HepG2 (cell line): ENCODE data around the gene SERPINF2. TPM values are rescaled to one million over a fixed set of nuclear protein-coding genes. Genes with fewer than 3 reads are reported as not detected.
A peak's percentile ranks its signal among the peaks of the same experiment; 100 is the strongest.

Experiments used
- CENPX ChIP-seq: sonication (generic); formaldehyde crosslinking; IDR thresholded peaks from 2 replicates; pipeline ENCODE4 v1.9.0; 2021; ENCODE audit warnings: mild to moderate bottlenecking, missing genetic modification reagents, moderate library complexity
- CREB1 ChIP-seq, 2 experiments: fragments of 450-650 bp in 1 of 2; IDR thresholded peaks; 2 replicates each; pipeline ENCODE4 v1.6.1; 2016 to 2017; ENCODE audit warnings: control low read depth in 1 of 2, mild to moderate bottlenecking in 1 of 2, missing compliant biosample characterization in 1 of 2, missing genetic modification characterization in 1 of 2
- GTF3A ChIP-seq: sonication (generic); formaldehyde crosslinking; conservative IDR thresholded peaks from 2 replicates; pipeline ENCODE4 v1.4.0; 2020; ENCODE audit warnings: mild to moderate bottlenecking, missing genetic modification reagents
- HMGA1 ChIP-seq: sonication (generic); formaldehyde crosslinking; conservative IDR thresholded peaks from 2 replicates; pipeline ENCODE4 v1.4.0; 2020; ENCODE audit warnings: missing genetic modification reagents
- LCORL ChIP-seq, 2 experiments: fragments of 450-650 bp in 1 of 2; sonication (generic) in 1 of 2; formaldehyde crosslinking in 1 of 2; IDR thresholded peaks; 2 replicates each; pipeline versions ENCODE4 v1.5.0 to v1.6.1; 2017 to 2020; ENCODE audit warnings: antibody characterized with exemption in 1 of 2, missing genetic modification reagents in 1 of 2
- NKX3-1 ChIP-seq: sonication (generic); formaldehyde crosslinking; IDR thresholded peaks from 2 replicates; pipeline ENCODE4 v1.5.0; 2020; ENCODE audit warnings: missing genetic modification reagents
- NR2C2 ChIP-seq: sonication (generic); formaldehyde crosslinking; IDR thresholded peaks from 2 replicates; pipeline ENCODE4 v1.4.0; 2020; ENCODE audit warnings: missing genetic modification reagents, mild to moderate bottlenecking, moderate library complexity, borderline replicate concordance
- PAF1 ChIP-seq: IDR thresholded peaks from 2 replicates; pipeline ENCODE4 v1.6.1; 2016; ENCODE audit warnings: missing genetic modification reagents, missing compliant biosample characterization
- RARG ChIP-seq: sonication (generic); formaldehyde crosslinking; IDR thresholded peaks from 2 replicates; pipeline ENCODE4 v1.4.0; 2020; ENCODE audit warnings: low read depth, mild to moderate bottlenecking, missing genetic modification reagents
- ZFP36L1 ChIP-seq: sonication (generic); formaldehyde crosslinking; IDR thresholded peaks from 2 replicates; pipeline ENCODE4 v1.8.0; 2022; ENCODE audit warnings: mild to moderate bottlenecking, missing genetic modification reagents, moderate library complexity
- polyA plus RNA-seq, 8 experiments: library from polyadenylated mRNA; depleted of rRNA in 3 of 8; stranded (reverse) in 7 of 8; unstranded in 1 of 8; fragments of >200 nt; fragmentation: Illumina TruSeq in 4 of 8; extraction: Trizol in 4 of 8; gene quantifications; 2 replicates each; pipeline versions ENCODE4 v1.2.1 to v1.2.3, GENCODE V29; 2011 to 2016; ENCODE audit warnings: low read depth in 4 of 8, missing spikeins in 1 of 8, mixed read lengths in 1 of 8; ENCODE audit not compliant: insufficient read depth in 1 of 8
- total RNA-seq, 5 experiments: library from RNA; depleted of rRNA; stranded (reverse); fragments of >200 nt; fragmentation: Illumina TruSeq; extraction: Trizol; gene quantifications; 2 replicates each; pipeline ENCODE4 v1.2.3, GENCODE V29; 2016; ENCODE audit warnings: low read depth in 1 of 5
- TF ChIP-seq, protein P1 (sequence below): sonication (generic); formaldehyde crosslinking; IDR thresholded peaks from 2 replicates; pipeline ENCODE4 v1.4.0; 2020; ENCODE audit warnings: missing genetic modification reagents
- TF ChIP-seq, protein P2 (sequence below): sonication (generic); formaldehyde crosslinking; IDR thresholded peaks from 2 replicates; pipeline ENCODE4 v1.4.0; 2020; ENCODE audit warnings: mild to moderate bottlenecking, missing genetic modification reagents
- TF ChIP-seq, protein P3 (sequence below): sonication (generic); formaldehyde crosslinking; IDR thresholded peaks from 2 replicates; pipeline ENCODE4 v1.4.0; 2020; ENCODE audit warnings: mild to moderate bottlenecking, missing genetic modification reagents
- TF ChIP-seq, protein P4 (sequence below): sonication (generic); formaldehyde crosslinking; IDR thresholded peaks from 2 replicates; pipeline ENCODE4 v1.4.0; 2020; ENCODE audit warnings: missing genetic modification reagents

The SERPINF2 gene
- total and polyA plus RNA-seq, 2 of the 13 experiments (the other 11 are each of a cell fraction or from before 2014, with no cell fraction given) = 309 to 548 TPM

DNA sequence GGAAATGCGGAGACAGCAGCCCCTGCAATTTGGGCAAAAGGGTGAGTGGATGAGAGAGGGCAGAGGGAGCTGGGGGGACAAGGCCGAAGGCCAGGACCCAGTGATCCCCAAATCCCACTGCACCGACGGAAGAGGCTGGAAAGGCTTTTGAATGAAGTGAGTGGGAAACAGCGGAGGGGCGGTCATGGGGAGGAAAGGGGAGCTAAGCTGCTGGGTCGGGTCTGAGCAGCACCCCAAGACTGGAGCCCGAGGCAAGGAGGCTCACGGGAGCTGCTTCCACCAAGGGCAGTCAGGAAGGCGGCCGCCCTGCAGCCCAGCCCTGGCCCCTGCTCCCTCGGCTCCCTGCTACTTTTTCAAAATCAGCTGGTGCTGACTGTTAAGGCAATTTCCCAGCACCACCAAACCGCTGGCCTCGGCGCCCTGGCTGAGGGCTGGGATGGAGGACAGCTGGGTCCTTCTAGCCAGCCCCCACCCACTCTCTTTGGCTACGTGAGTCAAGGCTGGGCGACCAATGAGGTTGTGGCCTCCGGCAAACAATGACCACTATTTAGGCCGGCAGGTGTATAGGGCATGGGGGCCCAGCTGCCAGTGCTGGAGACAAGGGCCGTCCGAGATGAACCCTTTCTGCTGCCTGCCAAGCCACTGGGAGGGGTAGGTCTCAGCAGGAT is 19.7 kb downstream of the SERPINF2 start (continued):
- TF ChIP-seq, protein P1, sequence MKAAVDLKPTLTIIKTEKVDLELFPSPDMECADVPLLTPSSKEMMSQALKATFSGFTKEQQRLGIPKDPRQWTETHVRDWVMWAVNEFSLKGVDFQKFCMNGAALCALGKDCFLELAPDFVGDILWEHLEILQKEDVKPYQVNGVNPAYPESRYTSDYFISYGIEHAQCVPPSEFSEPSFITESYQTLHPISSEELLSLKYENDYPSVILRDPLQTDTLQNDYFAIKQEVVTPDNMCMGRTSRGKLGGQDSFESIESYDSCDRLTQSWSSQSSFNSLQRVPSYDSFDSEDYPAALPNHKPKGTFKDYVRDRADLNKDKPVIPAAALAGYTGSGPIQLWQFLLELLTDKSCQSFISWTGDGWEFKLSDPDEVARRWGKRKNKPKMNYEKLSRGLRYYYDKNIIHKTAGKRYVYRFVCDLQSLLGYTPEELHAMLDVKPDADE (CRISPR knock-in tag) = no peak
- TF ChIP-seq HMGA1 (no peak), RARG (no peak; the same call in 1 of the 2 replicates), GTF3A (CRISPR knock-in tag) (no peak), ZFP36L1 (CRISPR knock-in tag) (0 out of 2 replicates have a peak, but pooled peaks have one; percentile 45), CREB1 (IDR thresholded peaks at IDR 0.05) (no peak), CREB1 (CRISPR knock-in tag; IDR thresholded peaks at IDR 0.05) (no peak; the same call in 1 of the 2 replicates), NR2C2 (no peak), NKX3-1 (CRISPR knock-in tag) (peak; percentile 73), CENPX (CRISPR knock-in tag) (no peak), LCORL (IDR thresholded peaks at IDR 0.05) (no peak), LCORL (CRISPR knock-in tag; IDR thresholded peaks at IDR 0.05) (peak; percentile 15; the same call in 1 of the 2 replicates), PAF1 (CRISPR knock-in tag) (no peak)
- TF ChIP-seq, protein P2, sequence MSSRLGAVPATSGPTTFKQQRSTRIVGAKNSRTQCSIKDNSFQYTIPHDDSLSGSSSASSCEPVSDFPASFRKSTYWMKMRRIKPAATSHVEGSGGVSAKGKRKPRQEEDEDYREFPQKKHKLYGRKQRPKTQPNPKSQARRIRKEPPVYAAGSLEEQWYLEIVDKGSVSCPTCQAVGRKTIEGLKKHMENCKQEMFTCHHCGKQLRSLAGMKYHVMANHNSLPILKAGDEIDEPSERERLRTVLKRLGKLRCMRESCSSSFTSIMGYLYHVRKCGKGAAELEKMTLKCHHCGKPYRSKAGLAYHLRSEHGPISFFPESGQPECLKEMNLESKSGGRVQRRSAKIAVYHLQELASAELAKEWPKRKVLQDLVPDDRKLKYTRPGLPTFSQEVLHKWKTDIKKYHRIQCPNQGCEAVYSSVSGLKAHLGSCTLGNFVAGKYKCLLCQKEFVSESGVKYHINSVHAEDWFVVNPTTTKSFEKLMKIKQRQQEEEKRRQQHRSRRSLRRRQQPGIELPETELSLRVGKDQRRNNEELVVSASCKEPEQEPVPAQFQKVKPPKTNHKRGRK (CRISPR knock-in tag) = no peak
- TF ChIP-seq, protein P3, sequence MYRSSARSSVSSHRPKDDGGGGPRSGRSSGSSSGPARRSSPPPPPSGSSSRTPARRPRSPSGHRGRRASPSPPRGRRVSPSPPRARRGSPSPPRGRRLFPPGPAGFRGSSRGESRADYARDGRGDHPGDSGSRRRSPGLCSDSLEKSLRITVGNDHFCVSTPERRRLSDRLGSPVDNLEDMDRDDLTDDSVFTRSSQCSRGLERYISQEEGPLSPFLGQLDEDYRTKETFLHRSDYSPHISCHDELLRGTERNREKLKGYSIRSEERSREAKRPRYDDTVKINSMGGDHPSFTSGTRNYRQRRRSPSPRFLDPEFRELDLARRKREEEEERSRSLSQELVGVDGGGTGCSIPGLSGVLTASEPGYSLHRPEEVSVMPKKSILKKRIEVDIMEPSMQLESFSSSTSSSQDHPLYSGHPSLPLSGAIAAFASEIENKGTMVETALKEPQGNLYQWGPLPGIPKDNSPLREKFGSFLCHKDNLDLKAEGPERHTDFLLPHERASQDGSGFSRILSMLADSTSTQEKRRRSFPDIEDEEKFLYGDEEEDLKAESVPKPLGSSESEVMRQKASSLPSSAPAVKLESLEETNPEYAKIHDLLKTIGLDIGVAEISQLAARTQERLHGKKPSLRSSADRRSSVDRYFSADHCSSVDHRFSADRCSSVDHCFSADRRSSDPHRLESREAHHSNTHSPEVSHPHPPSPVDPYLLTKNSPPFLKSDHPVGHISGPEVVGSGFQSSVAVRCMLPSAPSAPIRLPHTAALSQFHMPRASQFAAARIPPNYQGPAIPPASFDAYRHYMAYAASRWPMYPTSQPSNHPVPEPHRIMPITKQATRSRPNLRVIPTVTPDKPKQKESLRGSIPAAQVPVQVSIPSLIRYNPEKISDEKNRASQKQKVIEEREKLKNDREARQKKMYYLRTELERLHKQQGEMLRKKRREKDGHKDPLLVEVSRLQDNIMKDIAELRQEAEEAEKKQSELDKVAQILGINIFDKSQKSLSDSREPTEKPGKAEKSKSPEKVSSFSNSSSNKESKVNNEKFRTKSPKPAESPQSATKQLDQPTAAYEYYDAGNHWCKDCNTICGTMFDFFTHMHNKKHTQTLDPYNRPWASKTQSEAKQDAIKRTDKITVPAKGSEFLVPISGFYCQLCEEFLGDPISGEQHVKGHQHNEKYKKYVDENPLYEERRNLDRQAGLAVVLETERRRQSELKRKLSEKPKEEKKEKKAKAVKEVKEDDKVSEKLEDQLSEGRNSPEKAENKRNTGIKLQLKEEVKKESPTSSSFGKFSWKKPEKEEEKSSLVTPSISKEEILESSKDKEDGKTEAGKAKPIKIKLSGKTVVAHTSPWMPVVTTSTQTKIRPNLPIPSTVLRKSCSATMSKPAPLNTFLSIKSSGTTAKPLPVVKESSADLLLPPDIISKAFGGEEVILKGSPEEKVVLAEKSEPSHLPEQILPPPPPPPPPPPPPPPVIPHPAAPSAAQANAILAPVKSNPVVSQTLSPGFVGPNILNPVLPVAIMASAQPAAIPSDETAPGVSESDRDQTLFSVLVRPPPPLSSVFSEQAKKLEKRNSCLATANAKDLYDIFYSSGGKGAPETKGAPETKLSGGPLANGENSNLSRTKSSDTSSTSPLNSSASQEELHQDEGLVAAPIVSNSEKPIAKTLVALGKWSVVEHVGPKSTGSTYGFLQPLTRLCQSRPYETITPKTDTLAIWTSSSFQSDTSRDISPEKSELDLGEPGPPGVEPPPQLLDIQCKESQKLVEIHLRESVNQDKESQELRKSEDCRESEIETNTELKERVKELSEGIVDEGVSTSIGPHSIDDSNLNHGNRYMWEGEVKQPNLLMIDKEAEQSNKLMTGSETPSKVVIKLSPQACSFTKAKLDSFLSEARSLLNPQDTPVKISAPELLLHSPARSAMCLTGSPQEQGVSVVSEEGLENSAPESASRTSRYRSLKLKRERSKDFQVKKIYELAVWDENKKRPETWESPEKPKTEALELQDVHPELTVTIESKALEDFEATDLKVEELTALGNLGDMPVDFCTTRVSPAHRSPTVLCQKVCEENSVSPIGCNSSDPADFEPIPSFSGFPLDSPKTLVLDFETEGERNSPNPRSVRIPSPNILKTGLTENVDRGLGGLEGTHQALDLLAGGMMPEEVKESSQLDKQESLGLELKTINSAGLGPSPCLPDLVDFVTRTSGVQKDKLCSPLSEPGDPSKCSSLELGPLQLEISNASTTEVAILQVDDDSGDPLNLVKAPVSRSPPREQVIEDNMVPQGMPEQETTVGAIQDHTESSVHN = no peak
- TF ChIP-seq, protein P4, sequence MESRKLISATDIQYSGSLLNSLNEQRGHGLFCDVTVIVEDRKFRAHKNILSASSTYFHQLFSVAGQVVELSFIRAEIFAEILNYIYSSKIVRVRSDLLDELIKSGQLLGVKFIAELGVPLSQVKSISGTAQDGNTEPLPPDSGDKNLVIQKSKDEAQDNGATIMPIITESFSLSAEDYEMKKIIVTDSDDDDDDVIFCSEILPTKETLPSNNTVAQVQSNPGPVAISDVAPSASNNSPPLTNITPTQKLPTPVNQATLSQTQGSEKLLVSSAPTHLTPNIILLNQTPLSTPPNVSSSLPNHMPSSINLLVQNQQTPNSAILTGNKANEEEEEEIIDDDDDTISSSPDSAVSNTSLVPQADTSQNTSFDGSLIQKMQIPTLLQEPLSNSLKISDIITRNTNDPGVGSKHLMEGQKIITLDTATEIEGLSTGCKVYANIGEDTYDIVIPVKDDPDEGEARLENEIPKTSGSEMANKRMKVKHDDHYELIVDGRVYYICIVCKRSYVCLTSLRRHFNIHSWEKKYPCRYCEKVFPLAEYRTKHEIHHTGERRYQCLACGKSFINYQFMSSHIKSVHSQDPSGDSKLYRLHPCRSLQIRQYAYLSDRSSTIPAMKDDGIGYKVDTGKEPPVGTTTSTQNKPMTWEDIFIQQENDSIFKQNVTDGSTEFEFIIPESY = no peak
